Measurements from ENCODE around the gene LAPTM5.

Gene LAPTM5

GRCh38 chr1:30741239-30741894 is 16.2 kb downstream of the LAPTM5 start:
- no peak for DNase-seq

DNA sequence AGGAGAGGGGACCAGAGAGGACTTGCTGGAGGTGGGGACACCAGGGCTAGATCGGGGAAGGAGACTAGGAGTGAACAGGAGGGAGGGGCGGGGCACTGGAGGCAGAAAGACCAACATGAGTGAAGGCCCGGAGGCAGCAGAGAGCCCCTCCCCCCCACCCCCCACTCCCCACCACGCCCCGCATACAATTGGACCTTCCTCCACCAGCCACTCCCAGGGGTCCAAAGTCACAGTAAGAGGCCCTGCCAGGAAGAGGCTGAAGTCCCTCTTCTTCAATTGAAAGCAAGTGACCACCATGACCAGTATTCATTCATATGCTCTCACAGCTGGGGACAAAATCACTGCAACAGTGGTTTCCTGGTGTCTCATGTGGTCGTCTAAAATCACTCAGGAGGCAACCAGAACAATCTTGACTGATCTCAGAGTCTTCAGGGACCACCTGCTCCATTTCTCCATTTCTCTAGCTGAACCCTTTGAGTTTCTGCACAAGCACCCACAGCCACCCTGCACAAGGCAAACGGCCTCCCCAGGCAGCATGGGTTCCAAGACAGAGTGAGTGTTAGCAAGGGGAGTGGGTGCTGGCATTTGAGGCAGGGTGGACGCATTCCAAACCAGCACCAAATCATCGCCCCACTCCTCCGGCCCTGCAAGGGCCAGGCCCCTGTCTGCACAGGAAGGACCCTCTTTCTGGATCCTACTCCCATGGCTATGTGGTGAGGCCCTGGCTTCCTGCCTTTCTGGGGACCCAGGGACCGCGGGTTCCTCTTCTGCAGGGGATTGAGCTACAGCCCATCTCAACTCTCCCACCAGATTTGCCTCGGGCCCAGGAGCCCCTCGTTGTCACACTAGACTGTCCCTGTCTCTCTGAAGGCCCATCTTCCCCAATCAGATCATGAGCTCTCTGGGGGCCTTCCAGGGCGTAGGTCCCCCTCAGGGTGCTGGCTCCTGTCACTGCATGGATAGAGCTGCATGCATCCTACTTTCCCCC is 17.0 kb downstream of the LAPTM5 start:
- no peak for DNase-seq

DNA sequence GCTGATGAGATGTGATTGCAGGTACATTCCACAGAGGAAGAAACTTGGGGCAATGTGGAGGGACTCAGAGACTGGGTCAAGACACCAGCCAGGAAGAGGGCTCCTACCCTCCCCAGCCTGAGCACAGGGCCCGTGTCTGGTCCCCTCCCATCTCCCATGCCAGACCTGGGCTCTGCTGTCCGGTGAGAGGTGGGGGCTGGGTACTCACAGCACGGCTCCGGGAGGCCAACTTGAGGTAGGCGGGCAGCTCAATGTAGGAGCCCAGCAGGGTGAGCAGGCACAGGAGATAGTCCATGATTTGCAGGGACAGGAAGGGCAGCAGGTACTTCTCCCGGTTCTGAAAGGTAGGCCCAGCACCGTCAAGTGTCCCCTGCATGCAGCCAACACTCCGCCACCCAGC is 18.0 kb downstream of the LAPTM5 start:
- DNase-seq, result no peak

- DNase-seq, result no peak
Measured at GRCh38 chr1:30738715-30739559, 18.6 kb downstream of the LAPTM5 start.

- no peak for DNase-seq
Measured at GRCh38 chr1:30738040-30738714, 19.4 kb downstream of the LAPTM5 start.

- DNase-seq, result no peak
Measured at GRCh38 chr1:30737357-30738039, 20.1 kb downstream of the LAPTM5 start.

GRCh38 chr1:30735668-30736498 is 21.7 kb downstream of the LAPTM5 start:
- DNase-seq, result no peak

- DNase-seq, result no peak
Measured at GRCh38 chr1:30735124-30735523, 22.4 kb downstream of the LAPTM5 start.

GRCh38 chr1:30734580-30734979 is 23.0 kb downstream of the LAPTM5 start:
- no peak for DNase-seq

GRCh38 chr1:30734106-30734505 is 23.5 kb downstream of the LAPTM5 start:
- no peak for DNase-seq

GRCh38 chr1:30733493-30733892 is 24.1 kb downstream of the LAPTM5 start:
- no peak for DNase-seq

DNA sequence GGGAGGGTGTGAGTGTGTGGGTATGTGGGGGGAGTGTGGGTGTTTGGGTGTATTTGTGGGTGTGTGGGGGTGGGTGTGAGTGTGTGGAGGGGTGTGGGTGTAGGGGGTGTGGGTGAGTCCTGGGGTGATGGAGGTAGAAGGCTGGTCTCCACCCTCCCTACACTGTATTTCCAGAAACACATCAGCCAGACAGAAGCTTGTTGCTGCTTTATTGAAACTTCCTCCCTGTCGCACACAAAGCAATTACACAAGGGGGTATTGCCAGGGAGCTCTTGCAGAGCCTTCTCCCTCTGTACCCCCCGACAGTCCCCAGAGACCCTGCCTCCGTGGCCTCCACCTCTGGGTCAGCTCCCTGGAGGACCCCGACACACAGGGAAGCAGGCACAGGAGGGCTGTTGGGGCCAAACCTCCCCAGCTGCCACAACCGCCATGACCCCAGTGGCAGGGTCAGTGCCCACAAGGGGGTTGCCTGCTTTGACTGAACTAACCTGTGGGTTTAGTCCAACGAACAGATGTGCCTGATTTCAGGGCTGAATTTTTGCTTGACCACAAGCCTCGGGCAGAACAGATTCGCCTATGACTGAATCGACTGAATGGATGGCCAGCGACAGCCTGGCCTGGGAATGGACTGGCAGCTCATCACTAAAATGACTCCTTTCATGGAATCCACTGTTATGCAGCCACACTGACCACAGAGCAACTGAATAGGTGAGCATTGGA is 25.1 kb downstream of the LAPTM5 start:
- no peak for DNase-seq

DNA sequence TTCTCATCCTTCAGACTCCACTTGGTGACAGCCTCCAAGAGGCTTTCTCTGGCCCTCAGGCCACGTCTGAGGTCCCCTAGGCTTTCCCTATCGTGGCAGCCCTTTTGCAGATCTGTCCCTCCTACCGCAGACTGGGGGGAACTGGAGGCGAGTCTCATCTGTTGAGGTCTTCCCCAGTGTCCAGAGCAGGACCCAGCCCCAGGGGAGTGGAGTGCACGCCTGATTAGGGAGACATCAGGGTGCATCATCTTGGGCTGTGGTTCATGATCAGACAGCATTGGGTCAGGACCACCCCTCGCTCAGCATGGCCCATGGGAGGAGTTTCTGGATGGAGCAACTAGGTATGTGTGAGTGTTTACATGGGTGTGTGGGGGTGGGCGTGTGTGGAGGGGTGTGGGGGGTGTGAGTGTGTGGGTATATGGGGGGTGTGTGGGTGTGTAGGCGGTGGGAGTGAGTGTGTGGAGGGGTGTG is 25.7 kb downstream of the LAPTM5 start:
- no peak for DNase-seq

DNA sequence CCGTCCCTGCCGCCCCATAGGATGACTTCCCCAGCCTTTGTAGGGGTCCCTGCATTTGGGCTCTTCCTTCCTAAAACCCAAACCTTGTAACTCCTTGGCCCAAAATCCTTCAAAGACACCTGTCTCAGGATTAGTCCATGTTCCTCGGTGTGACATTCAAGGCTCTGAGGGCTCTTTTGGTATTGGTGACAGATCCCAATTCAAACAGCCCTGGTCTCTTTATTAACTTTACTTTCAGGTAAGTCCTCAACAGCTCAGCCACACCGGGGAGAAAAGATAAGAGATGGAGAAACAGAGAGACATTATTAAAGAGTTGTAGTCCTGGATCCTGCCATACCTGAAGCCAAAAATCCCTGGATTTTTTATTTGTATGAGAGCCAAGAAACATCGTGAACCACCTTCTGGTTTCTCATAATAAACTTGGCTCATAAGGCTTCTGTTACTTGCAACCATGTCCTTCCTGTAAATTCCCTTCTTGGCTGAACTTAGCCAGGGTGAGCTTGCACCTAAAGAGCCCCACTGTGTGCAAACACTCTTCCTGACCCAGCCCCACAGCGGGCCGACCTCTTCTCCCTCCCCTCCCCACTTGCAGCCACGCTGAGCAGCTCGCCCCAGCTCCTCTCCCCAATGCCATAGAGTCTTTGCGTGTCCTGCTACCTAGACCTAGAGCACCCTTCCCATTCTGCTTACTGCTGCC is 26.3 kb downstream of the LAPTM5 start:
- DNase-seq, result no peak

GRCh38 chr1:30730346-30731108 is 27.0 kb downstream of the LAPTM5 start:
- no peak for DNase-seq

- DNase-seq, result no peak
Measured at GRCh38 chr1:30729901-30730300, 27.7 kb downstream of the LAPTM5 start.

DNA sequence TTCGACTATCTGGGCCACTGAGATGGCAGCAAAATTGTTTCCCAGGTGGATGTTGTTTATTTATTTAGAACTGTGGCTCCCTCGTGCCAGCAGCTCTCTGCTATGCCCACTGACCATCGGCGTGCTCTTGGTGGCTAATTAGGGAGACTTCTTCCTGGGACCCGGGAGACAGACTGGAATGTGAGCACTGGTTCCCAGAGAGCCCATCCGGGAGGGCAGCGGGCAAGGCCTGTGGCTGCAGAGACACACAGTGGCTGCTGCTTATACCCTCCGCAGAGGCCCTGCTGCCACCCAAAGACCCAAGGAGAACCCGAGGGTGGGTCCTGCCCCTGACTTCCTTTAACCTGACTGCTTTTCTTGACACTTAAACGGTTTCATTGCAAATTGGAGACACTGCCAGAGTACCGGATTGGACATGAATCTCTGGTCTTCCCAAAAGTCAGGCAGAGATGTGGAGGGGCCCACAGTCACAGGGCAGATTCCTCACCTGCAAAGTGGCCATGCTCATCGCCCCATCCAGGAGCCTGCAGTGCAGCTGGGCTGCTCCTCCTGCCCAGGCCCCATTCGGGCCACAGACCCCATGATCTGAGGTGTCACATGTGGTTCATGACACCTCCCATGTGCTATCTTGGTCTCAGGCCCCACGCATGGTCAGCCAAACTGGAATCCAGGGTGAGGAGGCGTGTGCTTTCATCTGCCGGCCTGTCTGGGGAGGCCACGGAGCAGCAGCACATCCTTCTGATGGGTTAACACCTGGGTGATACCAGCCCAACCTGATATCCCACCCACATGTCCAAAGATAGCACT is 28.5 kb downstream of the LAPTM5 start:
- DNase-seq, result no peak

GRCh38 chr1:30728340-30728739 is 29.2 kb downstream of the LAPTM5 start:
- no peak for DNase-seq

Measured in activated CD4-positive, alpha-beta T cell treated with anti-CD3 and anti-CD28 coated beads for 4 hours (primary cell).